Smooth muscle cell (in vitro differentiated cells): ENCODE results near the gene CBX6. TPM values are rescaled to one million over a fixed set of nuclear protein-coding genes. Genes with fewer than 3 reads are reported as not detected.
A peak's percentile ranks its signal among the peaks of the same experiment; 100 is the strongest.

ENCODE experiments used
- DNase-seq: peaks from one replicate; lab custom pipeline; 2025; ENCODE audit not compliant: unreplicated experiment; lab: John Stamatoyannopoulos, UW
- H2AFZ ChIP-seq: fragments of 200-600 bp; sonication (generic); 2 replicates; pipeline ENCODE4 v1.6.0; 2016; ENCODE audit warnings: antibody characterized with exemption, low read depth, mild to moderate bottlenecking
- H3F3A ChIP-seq: fragments of 200-600 bp; sonication (generic); 2 replicates; pipeline ENCODE4 v1.6.0; 2017; ENCODE audit warnings: antibody characterized with exemption, low read depth
- H3K27ac ChIP-seq: fragments of 200-600 bp; sonication (generic); 2 replicates; pipeline ENCODE4 v1.5.1; 2016; ENCODE audit warnings: low read depth, mild to moderate bottlenecking
- H3K27me3 ChIP-seq: fragments of 200-600 bp; sonication (generic); 2 replicates; pipeline ENCODE4 v1.6.1; 2016; ENCODE audit warnings: low read depth, mild to moderate bottlenecking
- H3K36me3 ChIP-seq: fragments of 200-600 bp; sonication (generic); 2 replicates; pipeline ENCODE4 v1.5.1; 2016; ENCODE audit warnings: low read depth
- H3K4me1 ChIP-seq: fragments of 200-600 bp; sonication (generic); 2 replicates; pipeline ENCODE4 v1.5.1; 2016; ENCODE audit warnings: low read depth
- H3K4me2 ChIP-seq: fragments of 200-600 bp; sonication (generic); 2 replicates; pipeline ENCODE4 v1.6.0; 2016; ENCODE audit warnings: mild to moderate bottlenecking
- H3K4me3 ChIP-seq: fragments of 200-600 bp; sonication (generic); 2 replicates; pipeline ENCODE4 v1.5.1; 2016; ENCODE audit warnings: mild to moderate bottlenecking
- H3K79me2 ChIP-seq: fragments of 200-600 bp; sonication (generic); 2 replicates; pipeline ENCODE4 v1.6.0; 2016; ENCODE audit warnings: low read depth, mild to moderate bottlenecking
- H3K9ac ChIP-seq: fragments of 200-600 bp; sonication (generic); 2 replicates; pipeline ENCODE4 v1.6.0; 2016; ENCODE audit warnings: low read depth
- H3K9me3 ChIP-seq: fragments of 200-600 bp; sonication (generic); replicated peaks from 2 replicates; pipeline ENCODE4 v1.5.1; 2016; ENCODE audit warnings: low read depth
- H4K20me1 ChIP-seq: fragments of 200-600 bp; sonication (generic); 2 replicates; pipeline ENCODE4 v1.6.0; 2016; ENCODE audit warnings: low read depth
- WGBS: methylation state at CpG from one replicate; pipeline ENCODE4 v1.1.7; 2016; ENCODE audit warnings: low lambda C conversion rate; 5-methylcytosine and 5-hydroxymethylcytosine counted together
- polyA plus RNA-seq: library from polyadenylated mRNA; unstranded; fragments of >200 nt; fragmentation: Nextera tagmentation; extraction: Ambion mirVana; gene quantifications from 2 replicates; pipeline ENCODE4 v1.2.1, GENCODE V29; 2016
- total RNA-seq: library from RNA; depleted of rRNA; stranded (reverse); fragments of >200 nt; gene quantifications from 2 replicates; pipeline ENCODE4 v1.2.3, GENCODE V29; 2014
- TF ChIP-seq, protein P1 (sequence below): fragments of 200-600 bp; sonication (generic); IDR thresholded peaks from 2 replicates; pipeline ENCODE4 v1.5.1; 2017; ENCODE audit warnings: borderline replicate concordance, mild to moderate bottlenecking, antibody characterized with exemption; ENCODE audit not compliant: insufficient read depth, poor library complexity, severe bottlenecking

CBX6 gene
- total and polyA plus RNA-seq, 2 experiments from 2014 or later = 11.6 to 23.9 TPM

DNA sequence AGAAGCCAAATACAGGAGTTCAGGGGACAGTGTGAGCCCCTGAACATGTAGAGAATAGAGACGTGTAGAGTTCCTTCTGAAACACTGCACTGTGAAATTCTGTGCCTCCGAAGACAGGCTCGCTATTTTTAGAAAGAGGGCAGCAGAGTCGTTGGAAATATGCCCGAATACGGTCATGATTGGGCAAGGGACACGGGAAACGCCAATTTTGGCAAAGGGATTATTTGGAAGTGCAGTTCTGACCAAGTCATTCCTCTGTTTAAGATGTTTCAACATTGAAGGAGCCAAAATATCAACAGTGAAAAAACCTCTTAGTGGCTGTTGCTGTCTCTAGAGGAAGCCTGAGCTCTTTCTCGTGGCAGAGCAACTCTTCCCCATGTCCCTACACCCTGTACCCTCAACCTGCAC is 9.5 kb upstream of the CBX6 start:
- Histone ChIP-seq H4K20me1 (no peaks in the 10 kb centered on the region), H3K4me2 (peak overlapping the region; percentile 62), H3K9me3 (no peaks in the 10 kb centered on the region), H3K9ac (no peak overlapping the region), H3K27ac (no peak overlapping the region), H3K27me3 (peaks cover 6% of the 10 kb centered on the region), H3F3A (no peaks in the 10 kb centered on the region), H3K4me3 (no peak overlapping the region), H3K79me2 (no peaks in the 10 kb centered on the region), H3K36me3 (no peaks in the 10 kb centered on the region), H3K4me1 (peaks cover 3% of the 10 kb centered on the region), H2AFZ (peak overlapping the region; percentile 71)
- DNase-seq = no peak
- TF ChIP-seq, protein P1, sequence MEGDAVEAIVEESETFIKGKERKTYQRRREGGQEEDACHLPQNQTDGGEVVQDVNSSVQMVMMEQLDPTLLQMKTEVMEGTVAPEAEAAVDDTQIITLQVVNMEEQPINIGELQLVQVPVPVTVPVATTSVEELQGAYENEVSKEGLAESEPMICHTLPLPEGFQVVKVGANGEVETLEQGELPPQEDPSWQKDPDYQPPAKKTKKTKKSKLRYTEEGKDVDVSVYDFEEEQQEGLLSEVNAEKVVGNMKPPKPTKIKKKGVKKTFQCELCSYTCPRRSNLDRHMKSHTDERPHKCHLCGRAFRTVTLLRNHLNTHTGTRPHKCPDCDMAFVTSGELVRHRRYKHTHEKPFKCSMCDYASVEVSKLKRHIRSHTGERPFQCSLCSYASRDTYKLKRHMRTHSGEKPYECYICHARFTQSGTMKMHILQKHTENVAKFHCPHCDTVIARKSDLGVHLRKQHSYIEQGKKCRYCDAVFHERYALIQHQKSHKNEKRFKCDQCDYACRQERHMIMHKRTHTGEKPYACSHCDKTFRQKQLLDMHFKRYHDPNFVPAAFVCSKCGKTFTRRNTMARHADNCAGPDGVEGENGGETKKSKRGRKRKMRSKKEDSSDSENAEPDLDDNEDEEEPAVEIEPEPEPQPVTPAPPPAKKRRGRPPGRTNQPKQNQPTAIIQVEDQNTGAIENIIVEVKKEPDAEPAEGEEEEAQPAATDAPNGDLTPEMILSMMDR = no peak
- WGBS = 53% methylated on average over 9 of the region's 9 CpGs

DNA sequence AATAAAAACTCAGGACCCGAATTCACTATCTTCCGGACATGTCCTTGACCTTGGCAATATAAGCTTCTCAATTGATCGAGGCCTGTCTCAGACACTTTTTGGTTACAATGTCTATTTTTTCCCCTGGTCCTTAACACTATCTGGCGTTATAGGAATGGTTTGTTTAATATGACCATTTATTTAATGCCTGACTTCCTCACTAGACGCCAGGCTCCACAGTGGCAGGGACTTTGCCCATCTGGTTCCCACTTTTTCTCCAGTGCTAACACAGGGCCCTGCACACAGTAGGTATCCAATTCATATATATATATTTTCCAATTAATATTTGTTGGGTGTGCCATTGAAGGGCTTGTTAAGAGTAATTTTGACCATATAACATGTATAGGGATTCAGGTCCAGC is 7.9 kb upstream of the CBX6 start:
- Histone ChIP-seq H2AFZ (no peak overlapping the region), H3K79me2 (no peaks in the 10 kb centered on the region), H3K9me3 (no peaks in the 10 kb centered on the region), H3K9ac (no peak overlapping the region), H3K4me1 (peaks cover 3% of the 10 kb centered on the region), H3K4me3 (no peak overlapping the region), H3K4me2 (no peak overlapping the region), H3F3A (no peaks in the 10 kb centered on the region), H3K36me3 (no peaks in the 10 kb centered on the region), H3K27ac (no peak overlapping the region), H4K20me1 (no peaks in the 10 kb centered on the region), H3K27me3 (peaks cover 6% of the 10 kb centered on the region)
- TF ChIP-seq, protein P1 = no peak
- WGBS = 93% methylated on average over 5 of the region's 5 CpGs
- no peak for DNase-seq

DNA sequence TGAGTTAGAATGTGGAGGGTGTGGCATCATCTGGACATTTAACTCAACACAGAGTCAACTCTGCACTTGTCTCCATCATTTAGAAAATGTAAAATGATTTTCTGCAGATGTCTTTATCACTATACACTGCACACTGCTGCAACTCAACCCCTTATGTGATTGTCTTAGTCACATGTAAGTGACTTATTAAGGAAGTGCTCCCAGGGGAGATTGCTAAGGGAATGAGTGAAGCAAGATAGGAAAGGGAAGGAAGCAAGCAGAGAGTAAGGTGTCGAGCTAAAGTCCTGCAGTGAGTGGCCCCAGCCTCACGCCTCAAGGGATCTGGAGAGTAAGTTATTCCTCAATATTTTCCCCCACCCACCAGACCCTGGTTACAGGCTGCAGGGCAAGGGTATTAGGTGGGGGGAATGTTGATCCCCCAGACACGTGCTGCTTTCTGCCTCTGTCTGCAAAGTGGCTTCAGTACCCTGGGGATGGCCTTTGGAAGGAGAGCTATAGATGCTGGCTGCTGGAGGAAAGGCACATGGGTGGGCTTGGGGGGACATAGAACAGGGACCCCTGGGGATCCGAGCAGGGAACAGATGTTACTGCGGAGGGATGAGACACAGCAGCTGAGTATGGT is 7.2 kb upstream of the CBX6 start:
- Histone ChIP-seq H3K4me3 (no peak overlapping the region), H3K27me3 (peaks cover 6% of the 10 kb centered on the region), H3K36me3 (no peaks in the 10 kb centered on the region), H3K4me1 (peaks cover 3% of the 10 kb centered on the region), H3K4me2 (no peak overlapping the region), H3K9me3 (no peaks in the 10 kb centered on the region), H3K27ac (no peak overlapping the region), H3K9ac (no peak overlapping the region), H4K20me1 (no peaks in the 10 kb centered on the region), H2AFZ (no peak overlapping the region), H3K79me2 (no peaks in the 10 kb centered on the region), H3F3A (no peaks in the 10 kb centered on the region)
- TF ChIP-seq, protein P1 = no peak
- DNase-seq = no peak
- 73% methylated on average over 5 of the region's 5 CpGs for WGBS

- TF ChIP-seq, protein P1 = no peak
- H3K4me2 ChIP-seq = no peak overlapping the region
- no peaks in the 10 kb centered on the region for H3F3A ChIP-seq
- H2AFZ ChIP-seq = no peak overlapping the region
- peaks cover 6% of the 10 kb centered on the region for H3K27me3 ChIP-seq
- WGBS = 92% methylated on average over 4 of the region's 4 CpGs
- no peaks in the 10 kb centered on the region for H3K36me3 ChIP-seq
- DNase-seq = no peak
- no peaks in the 10 kb centered on the region for H3K9me3 ChIP-seq
- no peak overlapping the region for H3K9ac ChIP-seq
- H4K20me1 ChIP-seq = no peaks in the 10 kb centered on the region
- H3K4me1 ChIP-seq = peaks cover 8% of the 10 kb centered on the region
- no peak overlapping the region for H3K27ac ChIP-seq
- H3K79me2 ChIP-seq = no peaks in the 10 kb centered on the region
- no peak overlapping the region for H3K4me3 ChIP-seq
These were observed 6.0 kb upstream of the CBX6 start for GRCh38 chr22:38878001-38878400.
